CD14-positive monocyte (primary cell): ENCODE data around the gene GLB1L. TPM values are rescaled to one million over a fixed set of nuclear protein-coding genes. Genes with fewer than 3 reads are reported as not detected.

Experiments used
- DNase-seq, 3 donors: peaks; one replicate each; pipeline ENCODE4 v3.0.0-alpha.2; 2011 to 2022
- H2AFZ ChIP-seq: 2 replicates; pipeline ENCODE4 v1.6.0; 2012; ENCODE audit warnings: mild to moderate bottlenecking, low read depth, low read length, inconsistent platforms; ENCODE audit not compliant: insufficient read depth, poor library complexity, severe bottlenecking
- H3K27ac ChIP-seq, 2 donors: 1 replicate in 1 of 2; 2 replicates in 1 of 2; pipeline ENCODE4 v1.5.1; 2012 to 2013; ENCODE audit warnings: low read length in 2 of 2, control low read depth in 1 of 2, inconsistent platforms in 1 of 2, low read depth in 1 of 2, mild to moderate bottlenecking in 1 of 2
- H3K27me3 ChIP-seq, 2 donors: one replicate each; pipeline versions ENCODE4 v1.6.0 to v1.6.1; 2011 to 2013; ENCODE audit warnings: low read length in 2 of 2; ENCODE audit not compliant: control insufficient read depth in 2 of 2, insufficient read depth in 2 of 2
- H3K36me3 ChIP-seq, 2 donors: replicated peaks in 1 of 2; 1 replicate in 1 of 2; 2 replicates in 1 of 2; pipeline versions ENCODE4 v1.5.1 to v1.6.1; 2012 to 2013; ENCODE audit warnings: low read length in 2 of 2, control low read depth in 1 of 2, inconsistent platforms in 1 of 2, mild to moderate bottlenecking in 1 of 2; ENCODE audit not compliant: insufficient read depth in 2 of 2, control insufficient read depth in 1 of 2
- H3K4me1 ChIP-seq, 2 donors: 1 replicate in 1 of 2; 2 replicates in 1 of 2; pipeline versions ENCODE4 v1.5.1 to v1.6.1; 2012 to 2013; ENCODE audit warnings: low read length in 2 of 2, control low read depth in 1 of 2, inconsistent platforms in 1 of 2, mild to moderate bottlenecking in 1 of 2, moderate library complexity in 1 of 2; ENCODE audit not compliant: insufficient read depth in 2 of 2, control insufficient read depth in 1 of 2
- H3K4me2 ChIP-seq: replicated peaks from 2 replicates; pipeline ENCODE3; 2012; ENCODE audit warnings: low read length, moderate library complexity, mild to moderate bottlenecking; ENCODE audit not compliant: poor library complexity, severe bottlenecking; ENCODE audit errors: extremely low read depth
- H3K4me3 ChIP-seq, 3 experiments: fragments of 200-600 bp in 1 of 3; sonication (generic) in 1 of 3; replicated peaks in 1 of 3; 1 replicate in 2 of 3; 2 replicates in 1 of 3; pipeline ENCODE4 v1.5.1; 2011 to 2013; ENCODE audit warnings: low read length in 3 of 3, mild to moderate bottlenecking in 3 of 3, control low read depth in 2 of 3, low read depth in 2 of 3, inconsistent platforms in 1 of 3, moderate library complexity in 1 of 3
- H3K79me2 ChIP-seq: 2 replicates; pipeline ENCODE4 v1.6.0; 2012; ENCODE audit warnings: mild to moderate bottlenecking, control low read depth, inconsistent platforms, low read length, moderate library complexity; ENCODE audit not compliant: insufficient read depth
- H3K9ac ChIP-seq: 2 replicates; pipeline ENCODE4 v1.6.0; 2017; ENCODE audit warnings: low read length, mild to moderate bottlenecking; ENCODE audit not compliant: insufficient read depth, poor library complexity, severe bottlenecking
- H3K9me3 ChIP-seq, 2 donors: replicated peaks in 1 of 2; 1 replicate in 1 of 2; 2 replicates in 1 of 2; pipeline versions ENCODE4 v1.5.1 to v1.6.1; 2012 to 2013; ENCODE audit warnings: low read length in 2 of 2, control low read depth in 1 of 2; ENCODE audit not compliant: control insufficient read depth in 1 of 2, insufficient read depth in 1 of 2
- H4K20me1 ChIP-seq: 2 replicates; pipeline ENCODE4 v1.6.0; 2012; ENCODE audit warnings: mild to moderate bottlenecking, low read length, control low read depth, moderate library complexity; ENCODE audit not compliant: insufficient read depth
- H3K27ac Mint-ChIP-seq, 7 donors: one replicate each; pipeline ENCODE4 v1.8.0; 2020; ENCODE audit warnings: mild to moderate bottlenecking in 7 of 7, mixed read lengths in 7 of 7, moderate library complexity in 6 of 7, inconsistent platforms in 2 of 7
- H3K27me3 Mint-ChIP-seq, 3 donors: one replicate each; pipeline ENCODE4 v1.8.0; 2021 to 2022; ENCODE audit warnings: low read depth in 3 of 3, mild to moderate bottlenecking in 3 of 3, mixed read lengths in 3 of 3, moderate library complexity in 3 of 3, inconsistent platforms in 1 of 3
- H3K36me3 Mint-ChIP-seq, 2 donors: one replicate each; pipeline ENCODE4 v1.8.0; 2020; ENCODE audit warnings: mixed read lengths in 2 of 2, inconsistent platforms in 1 of 2, mild to moderate bottlenecking in 1 of 2
- H3K4me1 Mint-ChIP-seq: one replicate; pipeline ENCODE4 v1.8.0; 2020; ENCODE audit warnings: mild to moderate bottlenecking, mixed read lengths
- H3K4me3 Mint-ChIP-seq, 2 donors: one replicate each; pipeline ENCODE4 v1.8.0; 2020; ENCODE audit warnings: mild to moderate bottlenecking in 2 of 2, mixed read lengths in 2 of 2, moderate library complexity in 1 of 2
- H3K9me3 Mint-ChIP-seq, 7 donors: one replicate each; pipeline ENCODE4 v1.8.0; 2020 to 2022; ENCODE audit warnings: mixed read lengths in 7 of 7, mild to moderate bottlenecking in 6 of 7, moderate library complexity in 6 of 7, inconsistent platforms in 2 of 7
- WGBS: methylation state at CpG from one replicate; pipeline ENCODE4 v1.1.5; 2013; ENCODE audit warnings: missing lambda C conversion rate; ENCODE audit not compliant: insufficient coverage; 5-methylcytosine and 5-hydroxymethylcytosine counted together
- intact Hi-C, 2 donors: fragments of 100-400 bp; cut with micrococcal nuclease; formaldehyde crosslinking; loops; one replicate each; pipeline versions ENCODE4 v1.15.0 to v1.15.1; 2023
- polyA plus RNA-seq, 3 donors: library from polyadenylated mRNA; depleted of rRNA in 1 of 3; unstranded in 2 of 3; stranded (reverse) in 1 of 3; fragments of 300-500 nt in 2 of 3; fragments of >200 nt in 1 of 3; fragmentation: Illumina TruSeq in 2 of 3; gene quantifications; 1 replicate in 2 of 3; 2 replicates in 1 of 3; pipeline ENCODE4 v1.2.3, GENCODE V29; 2012 to 2021
- TF ChIP-seq, protein P1 (sequence below): fragments of 200-600 bp; IDR thresholded peaks from one replicate; pipeline ENCODE4 v1.8.0; 2022; ENCODE audit warnings: antibody characterized with exemption, mild to moderate bottlenecking

Gene GLB1L
- polyA plus RNA-seq, 3 donors: 4.0 to 11.7 (median 7.7) TPM

DNA sequence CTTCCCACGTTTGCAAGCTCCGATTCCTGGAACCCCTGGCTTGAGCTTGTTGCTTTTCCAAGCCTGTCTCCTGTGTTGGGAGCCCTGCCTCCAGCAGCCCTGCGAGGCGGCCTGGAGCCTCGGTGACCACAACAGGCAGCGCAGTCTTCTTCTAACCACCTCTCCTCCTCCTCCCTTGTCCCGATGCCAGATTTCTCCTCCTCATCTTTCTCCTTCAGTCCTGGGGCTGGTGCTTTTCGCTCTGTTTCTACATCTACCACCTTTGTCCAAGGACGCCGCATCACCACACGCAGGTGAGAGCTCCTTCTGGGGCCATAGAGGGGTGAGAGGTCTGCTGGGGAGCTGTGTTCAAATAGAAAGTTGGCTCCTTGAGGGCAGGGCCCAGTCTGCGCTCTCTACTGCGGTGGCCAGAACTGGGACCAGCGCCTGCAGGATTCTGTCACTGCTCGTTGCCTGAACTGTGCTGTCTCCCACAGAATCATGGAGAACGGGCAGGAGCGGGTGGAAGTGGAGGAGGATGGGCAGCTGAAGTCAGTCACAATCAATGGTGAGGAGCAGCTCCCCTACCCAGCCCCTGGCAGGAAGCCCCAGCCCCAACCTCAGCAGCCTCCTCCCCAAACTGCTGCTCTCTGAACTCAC is 37.8 kb upstream of the GLB1L start:
- DNase-seq: no peak
- H3K4me3 ChIP-seq: no peak overlapping the region
- peak overlapping the region in 1 of 2 donors; percentile 41 for H3K27ac ChIP-seq
- H3K36me3 Mint-ChIP-seq: peaks cover 58 to 62% of the 10 kb centered on the region in 2 donors
- H3K4me3 Mint-ChIP-seq: no peak overlapping the region
- H3K4me1 ChIP-seq: peaks cover 17 to 23% of the 10 kb centered on the region in 2 donors
- peaks cover 0 to 4% (median 2%) of the 10 kb centered on the region in 3 donors for H3K27me3 Mint-ChIP-seq
- H3K36me3 ChIP-seq: peaks cover 49 to 56% of the 10 kb centered on the region in 2 donors
- intact Hi-C loops: no loop called here
- 100% methylated on average over 9 of the region's 17 CpGs for WGBS
- no peak overlapping the region for H3K4me2 ChIP-seq
- no peaks in the 10 kb centered on the region for H3K27me3 ChIP-seq
- peaks cover 5% of the 10 kb centered on the region for H4K20me1 ChIP-seq
- H3K4me1 Mint-ChIP-seq: peaks cover 21% of the 10 kb centered on the region
- peak overlapping the region in 5 of 7 donors; percentile 2 to 71 (median 27) for H3K27ac Mint-ChIP-seq
- H3K9ac ChIP-seq: no peak overlapping the region
- peaks cover 5% of the 10 kb centered on the region for H3K79me2 ChIP-seq
- H3K9me3 ChIP-seq: no peaks in the 10 kb centered on the region
- TF ChIP-seq, protein P1, sequence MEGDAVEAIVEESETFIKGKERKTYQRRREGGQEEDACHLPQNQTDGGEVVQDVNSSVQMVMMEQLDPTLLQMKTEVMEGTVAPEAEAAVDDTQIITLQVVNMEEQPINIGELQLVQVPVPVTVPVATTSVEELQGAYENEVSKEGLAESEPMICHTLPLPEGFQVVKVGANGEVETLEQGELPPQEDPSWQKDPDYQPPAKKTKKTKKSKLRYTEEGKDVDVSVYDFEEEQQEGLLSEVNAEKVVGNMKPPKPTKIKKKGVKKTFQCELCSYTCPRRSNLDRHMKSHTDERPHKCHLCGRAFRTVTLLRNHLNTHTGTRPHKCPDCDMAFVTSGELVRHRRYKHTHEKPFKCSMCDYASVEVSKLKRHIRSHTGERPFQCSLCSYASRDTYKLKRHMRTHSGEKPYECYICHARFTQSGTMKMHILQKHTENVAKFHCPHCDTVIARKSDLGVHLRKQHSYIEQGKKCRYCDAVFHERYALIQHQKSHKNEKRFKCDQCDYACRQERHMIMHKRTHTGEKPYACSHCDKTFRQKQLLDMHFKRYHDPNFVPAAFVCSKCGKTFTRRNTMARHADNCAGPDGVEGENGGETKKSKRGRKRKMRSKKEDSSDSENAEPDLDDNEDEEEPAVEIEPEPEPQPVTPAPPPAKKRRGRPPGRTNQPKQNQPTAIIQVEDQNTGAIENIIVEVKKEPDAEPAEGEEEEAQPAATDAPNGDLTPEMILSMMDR: no peak
- peaks cover 0 to 2% (median 0%) of the 10 kb centered on the region in 7 donors for H3K9me3 Mint-ChIP-seq
- H2AFZ ChIP-seq: no peak overlapping the region

DNA sequence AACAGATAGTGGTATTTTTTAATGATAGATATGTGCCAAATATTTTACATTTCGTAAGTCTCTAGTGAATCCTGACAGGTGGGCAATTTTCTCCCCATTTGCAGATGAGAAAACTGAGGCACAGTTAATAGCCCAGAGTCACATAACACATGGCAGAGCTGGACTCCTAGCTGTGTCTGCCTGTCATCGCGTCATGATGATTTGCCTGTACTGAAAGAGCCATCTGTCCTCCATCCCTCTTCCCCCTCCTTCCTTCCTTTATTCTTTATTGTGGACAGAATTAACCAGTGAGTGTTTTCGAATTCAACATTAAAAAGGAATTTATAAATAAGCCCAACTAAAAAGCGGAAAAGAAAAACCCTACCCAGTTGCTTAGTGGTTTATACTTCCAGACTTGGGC is 37.1 kb upstream of the GLB1L start:
- H3K9me3 Mint-ChIP-seq: peaks cover 0 to 2% (median 0%) of the 10 kb centered on the region in 7 donors
- H3K27me3 Mint-ChIP-seq: peaks cover 2 to 6% (median 5%) of the 10 kb centered on the region in 3 donors
- intact Hi-C loops: no loop called here
- WGBS: no CpG with 5 or more reads among the region's 5 CpGs
- H3K4me3 Mint-ChIP-seq: no peak overlapping the region
- H3K9me3 ChIP-seq: no peaks in the 10 kb centered on the region
- H3K27ac ChIP-seq: no peak overlapping the region
- TF ChIP-seq, protein P1: no peak
- H3K4me3 ChIP-seq: no peak overlapping the region
- no peak overlapping the region for H2AFZ ChIP-seq
- peaks cover 58 to 62% of the 10 kb centered on the region in 2 donors for H3K36me3 Mint-ChIP-seq
- H3K4me2 ChIP-seq: no peak overlapping the region
- H3K36me3 ChIP-seq: peaks cover 49 to 56% of the 10 kb centered on the region in 2 donors
- H3K9ac ChIP-seq: no peak overlapping the region
- peaks cover 5% of the 10 kb centered on the region for H4K20me1 ChIP-seq
- peaks cover 5% of the 10 kb centered on the region for H3K79me2 ChIP-seq
- H3K27me3 ChIP-seq: no peaks in the 10 kb centered on the region
- peaks cover 23 to 30% of the 10 kb centered on the region in 2 donors for H3K4me1 ChIP-seq
- H3K4me1 Mint-ChIP-seq: peaks cover 28% of the 10 kb centered on the region
- peak overlapping the region in 1 of 7 donors; percentile 2 for H3K27ac Mint-ChIP-seq
- DNase-seq: no peak
